SU-DHL-6 (cell line): ENCODE results near the gene KAZN.

Source experiments
- H2AFZ ChIP-seq: fragments of 200-600 bp; sonication (generic); 2 replicates; pipeline ENCODE4 v1.6.1; 2014; ENCODE audit warnings: low read depth, mild to moderate bottlenecking, moderate library complexity, mixed read lengths, antibody characterized with exemption, low read length; ENCODE audit not compliant: severe bottlenecking
- H3F3A ChIP-seq: fragments of 200-600 bp; shearing (Covaris generic); 2 replicates; pipeline ENCODE4 v1.6.0; 2016; ENCODE audit warnings: antibody characterized with exemption, mild to moderate bottlenecking; ENCODE audit not compliant: insufficient read depth
- H3K27ac ChIP-seq: fragments of 200-600 bp; sonication (generic); 2 replicates; pipeline ENCODE4 v1.5.1; 2016; ENCODE audit warnings: low read depth, mild to moderate bottlenecking, low read length, moderate library complexity, mixed read lengths
- H3K27me3 ChIP-seq: fragments of 200-600 bp; sonication (generic), shearing (Covaris generic); 2 replicates; pipeline ENCODE4 v1.6.0; 2014; ENCODE audit warnings: mild to moderate bottlenecking, low read length
- H3K36me3 ChIP-seq: fragments of 200-600 bp; sonication (generic); 2 replicates; pipeline ENCODE4 v1.6.1; 2014; ENCODE audit warnings: mild to moderate bottlenecking, low read length, mixed read lengths
- H3K4me2 ChIP-seq: fragments of 300-600, 200-600 bp; shearing (Covaris generic), sonication (generic); 2 replicates; pipeline ENCODE4 v1.6.0; 2014; ENCODE audit warnings: low read length, low read depth, mild to moderate bottlenecking; ENCODE audit not compliant: poor library complexity, severe bottlenecking
- H3K4me3 ChIP-seq: fragments of 200-600 bp; sonication (generic); 2 replicates; pipeline ENCODE4 v1.5.1; 2014; ENCODE audit warnings: antibody characterized with exemption, low read length, mild to moderate bottlenecking, mixed read lengths; ENCODE audit not compliant: insufficient read depth, poor library complexity, severe bottlenecking
- H3K79me2 ChIP-seq: fragments of 200-600 bp; sonication (generic); 2 replicates; pipeline ENCODE4 v1.6.1; 2014; ENCODE audit warnings: mild to moderate bottlenecking, low read length, moderate library complexity; ENCODE audit not compliant: insufficient read depth
- H3K9ac ChIP-seq: fragments of 200-600 bp; sonication (generic); 2 replicates; pipeline ENCODE4 v1.7.0; 2014; ENCODE audit warnings: mild to moderate bottlenecking, low read length
- H3K9me2 ChIP-seq: fragments of 200-600 bp; sonication (generic); replicated peaks from 2 replicates; pipeline ENCODE4 v1.6.1; 2014; ENCODE audit warnings: low read length; ENCODE audit not compliant: insufficient read depth
- H3K9me3 ChIP-seq: fragments of 200-600 bp; sonication (generic); 2 replicates; pipeline ENCODE4 v1.6.1; 2014; ENCODE audit warnings: low read length, mixed read lengths; ENCODE audit not compliant: insufficient read depth
- H4K20me1 ChIP-seq: fragments of 200-600 bp; sonication (generic); 2 replicates; pipeline ENCODE4 v1.6.1; 2014; ENCODE audit warnings: low read depth, mild to moderate bottlenecking, antibody characterized with exemption, low read length, moderate library complexity, mixed read lengths
- CTCF ChIP-seq: fragments of 200-600 bp; sonication (generic); IDR thresholded peaks from one replicate; pipeline ENCODE4 v1.5.1; 2017; ENCODE audit warnings: antibody characterized with exemption, mild to moderate bottlenecking, low read length, moderate library complexity; ENCODE audit not compliant: insufficient read depth, poor library complexity, severe bottlenecking
- EZH2phosphoT487 ChIP-seq: fragments of 200-600 bp; sonication (generic), shearing (Covaris generic); conservative IDR thresholded peaks from 2 replicates; pipeline ENCODE4 v1.6.1; 2018; ENCODE audit warnings: mild to moderate bottlenecking, antibody characterized with exemption, low read length, moderate library complexity, mixed read lengths

KAZN gene

DNA sequence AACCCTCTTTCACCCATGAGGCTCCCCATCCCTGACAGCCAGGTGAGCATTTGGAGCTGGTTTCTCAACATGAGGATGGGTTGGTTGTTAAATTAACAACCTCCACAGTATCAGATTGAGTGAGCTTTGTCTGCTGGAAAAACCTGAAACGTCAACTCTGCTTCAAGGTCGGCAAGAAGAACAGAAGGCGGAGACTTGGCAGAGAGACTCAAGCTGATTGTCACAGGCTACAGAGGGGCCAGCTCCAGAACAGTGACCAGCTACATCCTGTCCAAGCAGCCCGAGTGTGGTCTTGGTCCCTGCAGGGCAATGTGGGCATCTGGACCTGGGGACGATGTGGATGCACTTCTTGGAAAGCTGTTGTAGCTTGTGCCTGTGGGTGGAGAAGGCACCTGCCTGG lies 518.5 kb downstream of the KAZN start:
- Histone ChIP-seq H3K9me2 (no peaks in the 10 kb centered on the region), H3F3A (no peaks in the 10 kb centered on the region), H3K9ac (no peak overlapping the region), H3K4me3 (no peak overlapping the region), H3K36me3 (no peaks in the 10 kb centered on the region), H4K20me1 (no peaks in the 10 kb centered on the region), H2AFZ (no peak overlapping the region), H3K79me2 (no peaks in the 10 kb centered on the region), H3K27ac (no peak overlapping the region), H3K27me3 (no peaks in the 10 kb centered on the region), H3K9me3 (no peaks in the 10 kb centered on the region), H3K4me2 (no peak overlapping the region)
- no peak for TF ChIP-seq CTCF
- no peak for TF ChIP-seq EZH2phosphoT487

DNA sequence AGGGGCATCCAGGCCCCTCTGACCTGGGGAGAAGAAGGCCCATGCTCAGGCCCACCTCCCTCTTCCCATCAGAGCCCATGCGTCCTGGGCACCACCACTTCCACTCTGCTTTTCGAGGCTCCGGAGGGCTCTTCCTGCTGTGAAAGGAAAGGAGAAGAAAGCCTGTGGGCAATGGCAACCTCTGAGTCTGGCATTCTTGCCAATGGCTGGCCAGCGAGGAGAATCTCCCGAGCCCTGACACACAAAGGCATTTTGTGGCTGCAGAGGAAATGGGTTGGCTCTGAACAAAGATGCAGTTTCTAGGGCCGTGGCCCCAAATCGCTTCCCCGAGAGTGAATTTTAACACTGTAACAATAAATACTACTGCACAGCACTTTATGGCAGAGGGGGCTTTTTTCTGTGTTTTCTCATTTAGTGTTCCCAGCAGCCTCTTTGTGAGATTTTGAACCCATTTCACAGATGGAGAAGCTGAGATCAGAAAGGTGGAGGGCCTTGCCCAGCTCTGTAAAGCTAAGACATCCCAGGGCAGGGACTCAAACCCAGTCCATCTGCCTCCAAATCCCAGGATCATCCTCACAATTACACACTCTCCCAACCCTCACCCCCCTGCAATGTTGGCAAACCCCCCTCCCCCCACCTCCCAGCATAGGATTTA lies 519.3 kb downstream of the KAZN start:
- Histone ChIP-seq H3K9me3 (no peaks in the 10 kb centered on the region), H3K79me2 (no peaks in the 10 kb centered on the region), H3K36me3 (no peaks in the 10 kb centered on the region), H3F3A (no peaks in the 10 kb centered on the region), H2AFZ (no peak overlapping the region), H4K20me1 (no peaks in the 10 kb centered on the region), H3K27me3 (no peaks in the 10 kb centered on the region), H3K27ac (no peak overlapping the region), H3K4me3 (no peak overlapping the region), H3K9ac (no peak overlapping the region), H3K9me2 (no peaks in the 10 kb centered on the region), H3K4me2 (no peak overlapping the region)
- no peak for TF ChIP-seq EZH2phosphoT487
- no peak for TF ChIP-seq CTCF

GRCh38 chr1:15118579-15118978 lies 520.1 kb downstream of the KAZN start:
- TF ChIP-seq EZH2phosphoT487 (no peak), CTCF (no peak)
- Histone ChIP-seq H3K9ac (no peak overlapping the region), H2AFZ (no peak overlapping the region), H3K27me3 (no peaks in the 10 kb centered on the region), H3F3A (no peaks in the 10 kb centered on the region), H3K36me3 (no peaks in the 10 kb centered on the region), H3K79me2 (no peaks in the 10 kb centered on the region), H3K27ac (no peak overlapping the region), H3K4me3 (no peak overlapping the region), H3K9me3 (no peaks in the 10 kb centered on the region), H3K4me2 (no peak overlapping the region), H3K9me2 (no peaks in the 10 kb centered on the region), H4K20me1 (no peaks in the 10 kb centered on the region)
